ENCODE results near the gene TBC1D3I.

The TBC1D3I gene

GRCh38 chr17:36205637-36206485 is 58.5 kb downstream of the TBC1D3I start:
- no peak for DNase-seq

GRCh38 chr17:36204724-36205500 is 59.5 kb downstream of the TBC1D3I start:
- DNase-seq, result no peak

Data from stimulated activated CD4-positive, alpha-beta T cell treated with anti-CD3 and anti-CD28 coated beads, Interleukin-15, amount 100 ng/mL, for 24 hours (primary cell).